GM19463 (cell line): ENCODE data around the gene LAMA3.
"Not testable (repeated sequence)": the region's sequence is repeated elsewhere in the genome, so short reads cannot be mapped to it uniquely, and the experiment has no call there.

Experiments
- ATAC-seq: cut with Tn5 transposase; IDR thresholded peaks from one replicate; pipeline ENCODE4 v1.9.1; 2021; ENCODE audit warnings: mild to moderate bottlenecking, moderate library complexity; ENCODE audit not compliant: unreplicated experiment

LAMA3 gene

GRCh38 chr18:23725827-23726661 lies 36.8 kb downstream of the LAMA3 start:
- no peak for ATAC-seq

- ATAC-seq: no peak
These were observed 38.6 kb downstream of the LAMA3 start for GRCh38 chr18:23727707-23728493.

- ATAC-seq: no peak
These were observed 41.6 kb downstream of the LAMA3 start for GRCh38 chr18:23730857-23731256.

- no peak for ATAC-seq
These were observed 42.6 kb downstream of the LAMA3 start for GRCh38 chr18:23731861-23732260.

- no peak for ATAC-seq
These were observed 43.2 kb downstream of the LAMA3 start for GRCh38 chr18:23732439-23732838.

GRCh38 chr18:23733265-23733664 lies 44.0 kb downstream of the LAMA3 start:
- not testable (repeated sequence) for ATAC-seq

- no peak for ATAC-seq
These were observed 44.6 kb downstream of the LAMA3 start for GRCh38 chr18:23733895-23734294.

GRCh38 chr18:23735021-23735464 lies 45.8 kb downstream of the LAMA3 start:
- ATAC-seq: peak; percentile 79

- no peak for ATAC-seq
These were observed 48.3 kb downstream of the LAMA3 start for GRCh38 chr18:23737578-23737977.

GRCh38 chr18:23738151-23738550 lies 48.9 kb downstream of the LAMA3 start:
- no peak for ATAC-seq

- ATAC-seq: no peak
These were observed 49.3 kb downstream of the LAMA3 start for GRCh38 chr18:23738575-23738974.

GRCh38 chr18:23740105-23740830 lies 51.0 kb downstream of the LAMA3 start:
- ATAC-seq: no peak

- ATAC-seq: not testable (repeated sequence)
These were observed 52.7 kb downstream of the LAMA3 start for GRCh38 chr18:23741967-23742366.

- no peak for ATAC-seq
These were observed 54.6 kb downstream of the LAMA3 start for GRCh38 chr18:23743733-23744333.

GRCh38 chr18:23745366-23745765 lies 56.1 kb downstream of the LAMA3 start:
- no peak for ATAC-seq

- no peak for ATAC-seq
These were observed 57.6 kb downstream of the LAMA3 start for GRCh38 chr18:23746851-23747250.

- no peak for ATAC-seq
These were observed 63.1 kb downstream of the LAMA3 start for GRCh38 chr18:23752363-23752762.

- ATAC-seq: no peak
These were observed 63.5 kb downstream of the LAMA3 start for GRCh38 chr18:23752796-23753195.

GRCh38 chr18:23756590-23757436 lies 67.6 kb downstream of the LAMA3 start:
- no peak for ATAC-seq

- no peak for ATAC-seq
These were observed 68.1 kb downstream of the LAMA3 start for GRCh38 chr18:23757437-23757733.
